CD4-positive, alpha-beta memory T cell (primary cell): ENCODE data around the gene TUBA8. TPM values are rescaled to one million over a fixed set of nuclear protein-coding genes. Genes with fewer than 3 reads are reported as not detected.
"Not testable (repeated sequence)": the region's sequence is repeated elsewhere in the genome, so short reads cannot be mapped to it uniquely, and the experiment has no call there.

Experiments
- CTCF ChIA-PET: fragments of 350-600 bp; sonication (Branson Sonifier 250); formaldehyde crosslinking; loops from one replicate; lab custom pipeline; 2021; ENCODE audit warnings: inconsistent platforms; ENCODE audit not compliant: partially characterized antibody; lab: Charles Lee
- POLR2A ChIA-PET: fragments of 350-600 bp; sonication (Branson Sonifier 250); formaldehyde crosslinking; loops from one replicate; lab custom pipeline; 2021; ENCODE audit not compliant: partially characterized antibody; lab: Charles Lee
- DNase-seq, 5 donors: peaks; one replicate each; pipeline versions ENCODE4 v3.0.0 to v3.0.0-alpha.2; 2020 to 2022; ENCODE audit warnings: mixed read lengths in 1 of 5
- H3K27ac ChIP-seq: one replicate; pipeline ENCODE4 v1.7.0; 2013; ENCODE audit warnings: low read depth, low read length
- H3K27me3 ChIP-seq: 2 replicates; pipeline ENCODE4 v1.7.0; 2013; ENCODE audit warnings: mild to moderate bottlenecking, low read length, moderate library complexity; ENCODE audit not compliant: insufficient read depth
- H3K36me3 ChIP-seq: 2 replicates; pipeline ENCODE4 v1.7.0; 2013; ENCODE audit warnings: mild to moderate bottlenecking, low read length, moderate library complexity; ENCODE audit not compliant: insufficient read depth
- H3K4me1 ChIP-seq: 2 replicates; pipeline ENCODE4 v1.7.0; 2013; ENCODE audit warnings: mild to moderate bottlenecking, low read length, moderate library complexity; ENCODE audit not compliant: insufficient read depth
- H3K4me3 ChIP-seq, 2 donors: one replicate each; pipeline ENCODE4 v1.7.0; 2013; ENCODE audit warnings: low read length in 2 of 2, mild to moderate bottlenecking in 1 of 2
- H3K9me3 ChIP-seq, 2 donors: one replicate each; pipeline ENCODE4 v1.7.0; 2013; ENCODE audit warnings: low read length in 2 of 2, control low read depth in 1 of 2; ENCODE audit not compliant: control insufficient read depth in 1 of 2
- H3K27ac Mint-ChIP-seq, 7 donors: one replicate each; pipeline ENCODE4 v1.8.0; 2020 to 2021; ENCODE audit warnings: mixed read lengths in 7 of 7, mild to moderate bottlenecking in 6 of 7, inconsistent platforms in 3 of 7, moderate library complexity in 3 of 7
- H3K27me3 Mint-ChIP-seq, 2 donors: one replicate each; pipeline ENCODE4 v1.8.0; 2020 to 2021; ENCODE audit warnings: mixed read lengths in 2 of 2
- H3K36me3 Mint-ChIP-seq, 2 donors: one replicate each; pipeline ENCODE4 v1.8.0; 2020 to 2021; ENCODE audit warnings: mixed read lengths in 2 of 2, inconsistent platforms in 1 of 2, mild to moderate bottlenecking in 1 of 2
- H3K4me1 Mint-ChIP-seq, 4 donors: one replicate each; pipeline ENCODE4 v1.8.0; 2020 to 2021; ENCODE audit warnings: mixed read lengths in 4 of 4, mild to moderate bottlenecking in 1 of 4
- H3K4me3 Mint-ChIP-seq, 8 donors: one replicate each; pipeline ENCODE4 v1.8.0; 2020 to 2021; ENCODE audit warnings: mixed read lengths in 8 of 8, mild to moderate bottlenecking in 7 of 8, moderate library complexity in 6 of 8, inconsistent platforms in 3 of 8
- H3K9me3 Mint-ChIP-seq, 8 donors: one replicate each; pipeline ENCODE4 v1.8.0; 2020 to 2021; ENCODE audit warnings: mixed read lengths in 8 of 8, mild to moderate bottlenecking in 5 of 8, inconsistent platforms in 3 of 8, moderate library complexity in 1 of 8
- intact Hi-C: fragments of 100-400 bp; cut with micrococcal nuclease; formaldehyde crosslinking; loops from one replicate; pipeline ENCODE4 v1.15.1; 2023
- polyA plus RNA-seq, 2 donors: library from polyadenylated mRNA; unstranded; fragments of 300-500 nt; fragmentation: Illumina TruSeq; gene quantifications; one replicate each; pipeline ENCODE4 v1.2.3, GENCODE V29; 2021
- total RNA-seq, 2 experiments: library from RNA; stranded (reverse); gene quantifications; one replicate each; pipeline ENCODE4 v1.2.3, GENCODE V29; 2021

Gene TUBA8
- total and polyA plus RNA-seq, 4 experiments from 2014 or later: 0.33 to 2.7 (median 1.5) TPM

DNA sequence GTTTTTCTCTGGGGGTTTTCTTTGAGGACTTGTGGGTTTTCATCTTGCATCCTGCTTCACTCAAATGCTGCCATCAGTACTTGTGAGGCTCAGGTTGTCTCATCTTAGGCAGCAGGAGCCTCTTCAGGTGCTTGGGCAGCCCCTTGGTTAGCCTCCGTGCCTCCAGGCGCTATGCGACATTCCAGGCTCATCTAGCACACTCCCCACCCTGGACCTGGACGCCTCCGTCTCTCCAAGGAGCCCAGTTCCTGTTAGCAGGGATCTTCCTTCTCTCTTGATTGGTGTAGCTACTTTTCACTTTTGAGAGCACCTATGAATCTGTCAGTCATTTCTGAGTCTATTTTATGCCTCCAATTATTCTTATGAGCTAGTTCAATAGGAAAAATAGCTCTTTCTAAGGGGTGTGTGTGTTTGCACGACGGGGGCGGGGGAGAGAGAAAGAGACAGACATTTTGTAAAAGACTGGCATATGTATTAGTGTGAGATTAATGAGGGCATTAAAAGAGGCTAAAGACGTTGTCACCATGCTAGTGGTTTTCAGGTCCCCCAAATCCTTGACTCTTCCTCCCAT, 7.8 kb downstream of the TUBA8 start:
- H3K27me3 Mint-ChIP-seq: peaks cover 0 to 2% of the 10 kb centered on the region in 2 donors
- Histone ChIP-seq H3K36me3 (no peaks in the 10 kb centered on the region), H3K4me3 (no peak overlapping the region), H3K27me3 (no peaks in the 10 kb centered on the region), H3K9me3 (no peaks in the 10 kb centered on the region), H3K4me1 (peaks cover 13% of the 10 kb centered on the region), H3K27ac (no peak overlapping the region)
- H3K4me1 Mint-ChIP-seq: peaks cover 10 to 27% (median 12%) of the 10 kb centered on the region in 4 donors
- POLR2A ChIA-PET: no interaction called here
- intact Hi-C loops: no loop called here
- H3K4me3 Mint-ChIP-seq: no peak overlapping the region
- CTCF ChIA-PET: no interaction called here
- no peak for DNase-seq
- no peak overlapping the region for H3K27ac Mint-ChIP-seq
- H3K36me3 Mint-ChIP-seq: no peaks in the 10 kb centered on the region
- no peaks in the 10 kb centered on the region for H3K9me3 Mint-ChIP-seq

- H3K4me3 ChIP-seq: no peak overlapping the region
- Mint-ChIP-seq H3K4me1 (peaks cover 2 to 16% (median 2%) of the 10 kb centered on the region in 4 donors), H3K27me3 (peaks cover 0 to 2% of the 10 kb centered on the region in 2 donors), H3K9me3 (no peaks in the 10 kb centered on the region), H3K27ac (no peak overlapping the region), H3K4me3 (no peak overlapping the region), H3K36me3 (peaks cover 2 to 4% of the 10 kb centered on the region in 2 donors)
- ChIA-PET CTCF (no interaction called here), POLR2A (no interaction called here)
- H3K36me3 ChIP-seq: no peaks in the 10 kb centered on the region
- DNase-seq: no peak
- H3K27me3 ChIP-seq: no peaks in the 10 kb centered on the region
- no peaks in the 10 kb centered on the region for H3K9me3 ChIP-seq
- peaks cover 2% of the 10 kb centered on the region for H3K4me1 ChIP-seq
- intact Hi-C loops: no loop called here
- H3K27ac ChIP-seq: no peak overlapping the region
These were observed 9.0 kb downstream of the TUBA8 start for GRCh38 chr22:18119409-18120110.

- DNase-seq: no peak
- intact Hi-C loops: no loop called here
- Histone ChIP-seq H3K4me1 (no peaks in the 10 kb centered on the region), H3K27ac (no peak overlapping the region), H3K27me3 (no peaks in the 10 kb centered on the region), H3K4me3 (no peak overlapping the region), H3K36me3 (no peaks in the 10 kb centered on the region), H3K9me3 (no peaks in the 10 kb centered on the region)
- Mint-ChIP-seq H3K4me1 (peaks cover 0 to 10% (median 1%) of the 10 kb centered on the region in 4 donors), H3K27ac (no peak overlapping the region), H3K27me3 (peaks cover 0 to 2% of the 10 kb centered on the region in 2 donors), H3K36me3 (peaks cover 2 to 4% of the 10 kb centered on the region in 2 donors), H3K9me3 (no peaks in the 10 kb centered on the region), H3K4me3 (no peak overlapping the region)
- ChIA-PET CTCF (no interaction called here), POLR2A (no interaction called here)
These were observed 10.2 kb downstream of the TUBA8 start for GRCh38 chr22:18120857-18121256.

DNA sequence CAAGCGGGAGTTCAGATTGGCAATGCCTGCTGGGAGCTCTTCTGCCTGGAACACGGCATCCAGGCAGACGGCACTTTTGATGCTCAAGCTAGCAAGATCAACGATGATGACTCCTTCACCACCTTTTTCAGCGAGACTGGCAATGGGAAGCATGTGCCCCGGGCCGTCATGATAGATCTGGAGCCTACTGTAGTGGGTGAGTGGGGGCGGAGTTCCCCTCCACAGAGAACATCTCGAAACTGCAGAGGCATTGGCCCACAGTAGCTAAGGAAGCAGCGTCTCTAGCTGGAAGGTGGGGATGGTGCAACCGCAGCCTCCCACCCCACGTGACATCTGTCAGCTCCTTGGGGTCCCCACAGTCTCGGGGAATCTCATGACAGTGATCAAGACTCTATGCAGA, 10.9 kb downstream of the TUBA8 start:
- Mint-ChIP-seq H3K36me3 (peaks cover 4 to 7% of the 10 kb centered on the region in 2 donors), H3K27ac (no peak overlapping the region), H3K9me3 (no peaks in the 10 kb centered on the region), H3K4me3 (no peak overlapping the region), H3K27me3 (peaks cover 0 to 2% of the 10 kb centered on the region in 2 donors), H3K4me1 (peaks cover 0 to 10% (median 1%) of the 10 kb centered on the region in 4 donors)
- H3K36me3 ChIP-seq: no peaks in the 10 kb centered on the region
- ChIA-PET CTCF (no interaction called here), POLR2A (no interaction called here)
- no peaks in the 10 kb centered on the region for H3K9me3 ChIP-seq
- no peaks in the 10 kb centered on the region for H3K27me3 ChIP-seq
- no peak overlapping the region for H3K27ac ChIP-seq
- H3K4me3 ChIP-seq: no peak overlapping the region
- intact Hi-C loops: no loop called here
- H3K4me1 ChIP-seq: no peaks in the 10 kb centered on the region
- no peak for DNase-seq

DNA sequence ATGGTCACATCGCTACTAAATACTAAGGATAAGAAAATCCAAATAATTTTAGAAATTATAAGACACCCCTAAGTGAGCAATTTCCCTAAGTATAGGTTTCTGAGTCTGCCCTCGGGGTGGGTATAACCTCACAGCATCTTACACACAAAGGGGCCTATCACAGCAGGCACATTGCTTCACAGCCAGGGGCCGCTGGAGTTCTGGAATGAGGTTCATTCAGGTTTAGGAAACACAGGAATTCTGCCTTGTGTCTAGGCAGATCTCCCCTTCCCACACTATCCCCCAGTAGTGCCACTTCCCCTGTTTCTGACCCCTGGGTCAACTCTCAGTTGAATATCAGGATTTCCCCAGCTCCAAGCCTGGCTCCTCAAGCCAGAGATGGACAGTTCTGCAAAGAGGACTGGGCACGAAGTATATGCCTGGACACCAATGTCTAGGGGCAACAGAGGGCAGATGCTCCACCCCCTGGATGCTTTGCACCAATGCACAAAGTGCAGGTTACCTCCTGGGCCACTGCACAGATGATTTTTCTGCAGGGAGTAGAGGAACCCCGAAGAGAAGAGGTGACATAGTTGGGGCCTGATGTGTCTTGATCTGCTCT, 11.4 kb downstream of the TUBA8 start:
- no peaks in the 10 kb centered on the region for H3K4me1 ChIP-seq

DNA sequence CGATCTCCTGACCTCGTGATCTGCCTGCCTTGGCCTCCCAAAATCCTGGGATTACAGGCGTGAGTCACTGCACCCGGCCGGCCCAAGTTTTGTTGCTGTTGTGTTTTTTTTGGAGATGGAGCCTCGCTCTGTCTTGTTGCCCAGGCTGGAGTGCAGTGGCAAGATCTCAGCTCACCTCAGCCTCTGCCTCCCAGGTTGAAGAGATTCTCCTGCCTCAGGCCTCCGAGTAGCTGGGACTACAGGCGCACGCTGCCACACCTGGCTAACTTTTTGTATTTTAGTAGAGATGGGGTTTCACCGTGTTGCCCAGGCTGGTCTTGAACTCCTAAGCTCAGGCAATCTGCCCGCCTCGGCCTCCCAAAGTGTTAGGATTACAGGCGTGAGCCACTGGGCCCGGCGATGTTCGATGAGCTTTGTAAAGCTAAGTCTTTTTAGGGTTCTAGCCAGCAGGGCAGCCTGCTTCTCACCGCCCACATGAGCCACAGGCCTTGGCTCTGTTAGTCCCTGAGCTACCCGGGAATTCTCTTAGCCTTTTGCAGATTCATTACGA, 12.9 kb downstream of the TUBA8 start:
- H3K27me3 ChIP-seq, H3K4me1 Mint-ChIP-seq, intact Hi-C loops, H3K27me3 Mint-ChIP-seq, H3K9me3 ChIP-seq, H3K9me3 Mint-ChIP-seq, H3K36me3 ChIP-seq, H3K27ac ChIP-seq, POLR2A ChIA-PET, H3K4me3 Mint-ChIP-seq, H3K4me1 ChIP-seq, H3K4me3 ChIP-seq, DNase-seq, H3K27ac Mint-ChIP-seq: not testable (repeated sequence)
- H3K36me3 Mint-ChIP-seq: peaks cover 8 to 14% of the 10 kb centered on the region in 2 donors
- CTCF ChIA-PET: interaction anchor here (1.5 to 1.6 kb wide), 2 partner anchors 10 to 26 kb away, joined by 3 read pairs; partner anchors contain the start of gene USP18

More for the DNA sequence above, 11.4 kb downstream of the TUBA8 start:
- intact Hi-C loops: no loop called here
- no peak overlapping the region for H3K4me3 Mint-ChIP-seq
- Histone ChIP-seq H3K36me3 (no peaks in the 10 kb centered on the region), H3K27me3 (no peaks in the 10 kb centered on the region), H3K27ac (no peak overlapping the region), H3K9me3 (no peaks in the 10 kb centered on the region), H3K4me3 (no peak overlapping the region)
- H3K36me3 Mint-ChIP-seq: peaks cover 8 to 11% of the 10 kb centered on the region in 2 donors
- POLR2A ChIA-PET: no interaction called here
- DNase-seq: no peak
- CTCF ChIA-PET: no interaction called here
- peaks cover 0 to 10% (median 1%) of the 10 kb centered on the region in 4 donors for H3K4me1 Mint-ChIP-seq
- no peaks in the 10 kb centered on the region for H3K9me3 Mint-ChIP-seq
- peaks cover 0 to 2% of the 10 kb centered on the region in 2 donors for H3K27me3 Mint-ChIP-seq
- H3K27ac Mint-ChIP-seq: no peak overlapping the region

DNA sequence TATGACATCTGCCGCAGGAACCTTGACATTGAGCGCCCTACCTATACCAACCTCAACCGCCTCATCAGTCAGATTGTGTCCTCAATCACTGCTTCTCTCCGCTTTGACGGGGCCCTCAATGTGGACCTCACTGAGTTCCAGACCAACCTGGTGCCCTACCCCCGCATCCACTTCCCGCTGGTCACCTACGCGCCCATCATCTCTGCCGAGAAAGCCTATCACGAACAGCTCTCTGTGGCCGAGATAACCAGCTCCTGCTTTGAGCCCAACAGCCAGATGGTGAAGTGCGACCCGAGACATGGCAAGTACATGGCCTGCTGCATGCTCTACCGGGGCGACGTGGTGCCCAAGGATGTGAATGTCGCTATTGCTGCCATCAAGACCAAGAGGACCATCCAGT, 16.0 kb downstream of the TUBA8 start:
- Histone ChIP-seq H3K4me1 (no peaks in the 10 kb centered on the region), H3K4me3 (no peak overlapping the region), H3K9me3 (no peaks in the 10 kb centered on the region), H3K36me3 (no peaks in the 10 kb centered on the region), H3K27me3 (no peaks in the 10 kb centered on the region), H3K27ac (no peak overlapping the region)
- intact Hi-C loops: no loop called here
- ChIA-PET POLR2A (no interaction called here), CTCF (no interaction called here)
- H3K36me3 Mint-ChIP-seq: peaks cover 12 to 20% of the 10 kb centered on the region in 2 donors
- no peaks in the 10 kb centered on the region for H3K27me3 Mint-ChIP-seq
- no peak for DNase-seq
- H3K4me3 Mint-ChIP-seq: no peak overlapping the region
- no peak overlapping the region for H3K27ac Mint-ChIP-seq
- no peaks in the 10 kb centered on the region for H3K4me1 Mint-ChIP-seq
- no peaks in the 10 kb centered on the region for H3K9me3 Mint-ChIP-seq
